ENCODE results near the gene CPLX1.
A peak's percentile ranks its signal among the peaks of the same experiment; 100 is the strongest.

The CPLX1 gene

GRCh38 chr4:855880-856224 is 29.9 kb upstream of the CPLX1 start:
- no peak for DNase-seq (ENCODE audit: low spot score)

GRCh38 chr4:854356-854755 is 28.4 kb upstream of the CPLX1 start:
- DNase-seq (ENCODE audit: low spot score), result no peak

- DNase-seq (ENCODE audit: low spot score), result no peak
Observed at GRCh38 chr4:853416-853781, 27.5 kb upstream of the CPLX1 start.

- no peak for DNase-seq (ENCODE audit: low spot score)
Observed at GRCh38 chr4:851701-852430, 25.9 kb upstream of the CPLX1 start.

- DNase-seq (ENCODE audit: low spot score), result no peak
Observed at GRCh38 chr4:850323-850945, 24.5 kb upstream of the CPLX1 start.

GRCh38 chr4:849478-850175 is 23.7 kb upstream of the CPLX1 start:
- no peak for DNase-seq (ENCODE audit: low spot score)

GRCh38 chr4:848803-849477 is 23.0 kb upstream of the CPLX1 start:
- DNase-seq (ENCODE audit: low spot score), result no peak

GRCh38 chr4:848307-848691 is 22.4 kb upstream of the CPLX1 start:
- no peak for DNase-seq (ENCODE audit: low spot score)

- no peak for DNase-seq (ENCODE audit: low spot score)
Observed at GRCh38 chr4:845836-846251, 19.9 kb upstream of the CPLX1 start.

- DNase-seq (ENCODE audit: low spot score), result no peak
Observed at GRCh38 chr4:845233-845835, 19.4 kb upstream of the CPLX1 start.

- no peak for DNase-seq (ENCODE audit: low spot score)
Observed at GRCh38 chr4:844752-845232, 18.9 kb upstream of the CPLX1 start.

GRCh38 chr4:839675-840443 is 13.9 kb upstream of the CPLX1 start:
- DNase-seq (ENCODE audit: low spot score), result no peak

GRCh38 chr4:837772-838171 is 11.8 kb upstream of the CPLX1 start:
- no peak for DNase-seq (ENCODE audit: low spot score)

- no peak for DNase-seq (ENCODE audit: low spot score)
Observed at GRCh38 chr4:836750-837301, 10.9 kb upstream of the CPLX1 start.

GRCh38 chr4:836003-836511 is 10.1 kb upstream of the CPLX1 start:
- no peak for DNase-seq (ENCODE audit: low spot score)

GRCh38 chr4:835148-836002 is 9.4 kb upstream of the CPLX1 start:
- DNase-seq (ENCODE audit: low spot score), result peak; percentile 70

- no peak for DNase-seq (ENCODE audit: low spot score)
Observed at GRCh38 chr4:834368-835147, 8.6 kb upstream of the CPLX1 start.

- no peak for DNase-seq (ENCODE audit: low spot score)
Observed at GRCh38 chr4:833731-834367, 7.9 kb upstream of the CPLX1 start.

- no peak for DNase-seq (ENCODE audit: low spot score)
Observed at GRCh38 chr4:833156-833555, 7.2 kb upstream of the CPLX1 start.

Data from LoVo (cell line).